IMR-90 (cell line): ENCODE data around the gene GABBR2. TPM values are rescaled to one million over a fixed set of nuclear protein-coding genes. Genes with fewer than 3 reads are reported as not detected.

Source experiments
- ATAC-seq: fragments of 200-7000 bp; cut with Tn5 transposase; 2 replicates; pipeline ENCODE4 v1.9.1; 2020; ENCODE audit warnings: low read depth, mild to moderate bottlenecking, moderate library complexity
- BruUV-seq: library from RNA; stranded (reverse); fragments of 400-500 nt; replicated peaks from 2 replicates; lab custom pipeline; 2021; lab: Mats Ljungman, UMichigan
- CTCF ChIA-PET: fragments of 300-600 bp; formaldehyde crosslinking; extraction: SDS; loops from one replicate; lab custom pipeline; 2021; ENCODE audit warnings: antibody characterized with exemption; lab: Yijun Ruan, JAX
- POLR2A ChIA-PET: fragments of 300-600 bp; sonication (Branson Sonifier 250); formaldehyde crosslinking; loops from one replicate; lab custom pipeline; 2022; ENCODE audit warnings: antibody characterized with exemption; ENCODE audit not compliant: unreplicated experiment; lab: Charles Lee
- DNase-seq: peaks from one replicate; pipeline ENCODE4 v3.0.0; 2013
- H2AFZ ChIP-seq: replicated peaks from 2 replicates; pipeline ENCODE3; 2013; ENCODE audit warnings: low read length, mild to moderate bottlenecking; ENCODE audit not compliant: poor library complexity
- H2AK5ac ChIP-seq: 2 replicates; pipeline ENCODE4 v1.6.1; 2013; ENCODE audit warnings: low read depth, low read length, inconsistent platforms
- H2AK9ac ChIP-seq: replicated peaks from 2 replicates; pipeline ENCODE3; 2013; ENCODE audit warnings: mild to moderate bottlenecking, low read depth, low read length, moderate library complexity; ENCODE audit not compliant: poor library complexity
- H2BK120ac ChIP-seq: 2 replicates; pipeline ENCODE4 v1.6.1; 2013; ENCODE audit warnings: low read depth, low read length, inconsistent platforms
- H2BK15ac ChIP-seq: 3 replicates; pipeline ENCODE4 v1.6.1; 2013; ENCODE audit warnings: low read depth, low read length, inconsistent platforms
- H2BK20ac ChIP-seq: 2 replicates; pipeline ENCODE4 v1.6.1; 2013; ENCODE audit warnings: low read depth, mild to moderate bottlenecking, inconsistent platforms, low read length, moderate library complexity
- H2BK5ac ChIP-seq: 2 replicates; pipeline ENCODE4 v1.6.1; 2013; ENCODE audit warnings: mild to moderate bottlenecking, low read depth, low read length, inconsistent platforms; ENCODE audit not compliant: poor library complexity, severe bottlenecking
- H3K14ac ChIP-seq: replicated peaks from 2 replicates; pipeline ENCODE4 v1.6.1; 2013; ENCODE audit warnings: low read depth, low read length, inconsistent platforms
- H3K18ac ChIP-seq: 2 replicates; pipeline ENCODE4 v1.6.1; 2013; ENCODE audit warnings: low read depth, low read length, control low read depth
- H3K23ac ChIP-seq: 2 replicates; pipeline ENCODE4 v1.6.1; 2013; ENCODE audit warnings: low read depth, low read length, inconsistent platforms
- H3K27ac ChIP-seq: 2 replicates; pipeline ENCODE4 v1.5.1; 2013; ENCODE audit warnings: mild to moderate bottlenecking, control low read depth, low read length; ENCODE audit not compliant: insufficient read depth
- H3K27me3 ChIP-seq: 2 replicates; pipeline ENCODE4 v1.6.1; 2013; ENCODE audit warnings: low read length; ENCODE audit not compliant: control insufficient read depth, insufficient read depth
- H3K36me3 ChIP-seq: 2 replicates; pipeline ENCODE4 v1.6.1; 2013; ENCODE audit warnings: low read length, mixed read lengths; ENCODE audit not compliant: control insufficient read depth, insufficient read depth
- H3K4ac ChIP-seq: 2 replicates; pipeline ENCODE4 v1.6.1; 2013; ENCODE audit warnings: low read depth, low read length, inconsistent platforms
- H3K4me1 ChIP-seq: 2 replicates; pipeline ENCODE4 v1.6.1; 2013; ENCODE audit warnings: low read length, mixed read lengths; ENCODE audit not compliant: control insufficient read depth, insufficient read depth
- H3K4me2 ChIP-seq: 2 replicates; pipeline ENCODE4 v1.6.1; 2013; ENCODE audit warnings: low read depth, mild to moderate bottlenecking, control low read depth, low read length, moderate library complexity
- H3K4me3 ChIP-seq: 2 replicates; pipeline ENCODE4 v1.5.1; 2013; ENCODE audit warnings: low read depth, mild to moderate bottlenecking, control low read depth, low read length, moderate library complexity; ENCODE audit not compliant: insufficient read depth
- H3K56ac ChIP-seq: 2 replicates; pipeline ENCODE4 v1.6.1; 2013; ENCODE audit warnings: low read length, inconsistent platforms; ENCODE audit not compliant: insufficient read depth; ENCODE audit errors: extremely low read depth
- H3K79me1 ChIP-seq, 2 experiments: 2 replicates each; pipeline ENCODE4 v1.6.1; 2013; ENCODE audit warnings: low read length in 2 of 2, inconsistent platforms in 1 of 2, low read depth in 1 of 2
- H3K9ac ChIP-seq: 2 replicates; pipeline ENCODE4 v1.6.1; 2013; ENCODE audit warnings: low read depth, low read length, control low read depth
- H3K9me1 ChIP-seq: 2 replicates; pipeline ENCODE4 v1.6.1; 2013; ENCODE audit warnings: low read length, inconsistent platforms; ENCODE audit not compliant: insufficient read depth
- H3K9me3 ChIP-seq: 2 replicates; pipeline ENCODE4 v1.6.1; 2013; ENCODE audit warnings: low read length; ENCODE audit not compliant: control insufficient read depth, insufficient read depth
- H4K20me1 ChIP-seq: 2 replicates; pipeline ENCODE4 v1.6.1; 2013; ENCODE audit warnings: low read length, inconsistent platforms; ENCODE audit not compliant: insufficient read depth
- H4K5ac ChIP-seq: 2 replicates; pipeline ENCODE4 v1.6.1; 2013; ENCODE audit warnings: mild to moderate bottlenecking, low read depth, low read length, control low read depth
- H4K8ac ChIP-seq, 2 experiments: 2 replicates each; pipeline ENCODE4 v1.6.1; 2013; ENCODE audit warnings: low read depth in 2 of 2, low read length in 2 of 2, control low read depth in 1 of 2, inconsistent platforms in 1 of 2
- H4K91ac ChIP-seq: 2 replicates; pipeline ENCODE4 v1.6.1; 2013; ENCODE audit warnings: low read depth, low read length, inconsistent platforms; ENCODE audit not compliant: insufficient read depth
- BHLHE40 ChIP-seq: fragments of 150-350 bp; IDR thresholded peaks from 2 replicates; pipeline ENCODE4 v1.6.1; 2016; ENCODE audit warnings: mild to moderate bottlenecking, low read depth, low read length
- CEBPB ChIP-seq: IDR thresholded peaks from 2 replicates; pipeline ENCODE4 v1.6.1; 2012; ENCODE audit warnings: low read depth, low read length, improper control_type of control experiment
- CHD1 ChIP-seq: IDR thresholded peaks from 2 replicates; pipeline ENCODE4 v1.6.1; 2012; ENCODE audit warnings: low read depth, low read length, improper control_type of control experiment
- ELK1 ChIP-seq: fragments of 150-350 bp; IDR thresholded peaks from 2 replicates; pipeline ENCODE4 v1.6.1; 2016; ENCODE audit warnings: low read depth, mild to moderate bottlenecking, low read length, moderate library complexity, borderline replicate concordance
- FOS ChIP-seq: fragments of 150-350 bp; IDR thresholded peaks from 2 replicates; pipeline ENCODE4 v1.6.1; 2016; ENCODE audit warnings: low read depth, low read length
- MAFK ChIP-seq: IDR thresholded peaks from 2 replicates; pipeline ENCODE4 v1.6.1; 2012; ENCODE audit warnings: low read depth, low read length, improper control_type of control experiment
- MAZ ChIP-seq: IDR thresholded peaks from 2 replicates; pipeline ENCODE4 v1.6.1; 2012; ENCODE audit warnings: low read depth, mild to moderate bottlenecking, low read length, improper control_type of control experiment, moderate library complexity, borderline replicate concordance
- MXI1 ChIP-seq: IDR thresholded peaks from 2 replicates; pipeline ENCODE4 v1.6.1; 2012; ENCODE audit warnings: low read depth, mild to moderate bottlenecking, low read length, moderate library complexity, borderline replicate concordance
- POLR2A ChIP-seq: IDR thresholded peaks from 2 replicates; pipeline ENCODE4 v1.6.1; 2012; ENCODE audit warnings: mild to moderate bottlenecking, low read depth, low read length
- RAD21 ChIP-seq: IDR thresholded peaks from 2 replicates; pipeline ENCODE4 v1.6.1; 2012; ENCODE audit warnings: low read length, improper control_type of control experiment
- RCOR1 ChIP-seq: IDR thresholded peaks from 2 replicates; pipeline ENCODE4 v1.6.1; 2012; ENCODE audit warnings: mild to moderate bottlenecking, low read length, improper control_type of control experiment; ENCODE audit not compliant: insufficient replicate concordance
- RFX5 ChIP-seq: IDR thresholded peaks from 2 replicates; pipeline ENCODE4 v1.8.0; 2012; ENCODE audit warnings: low read depth, mild to moderate bottlenecking, low read length, moderate library complexity
- SMC3 ChIP-seq: fragments of 150-350 bp; IDR thresholded peaks from 2 replicates; pipeline ENCODE4 v1.6.1; 2016; ENCODE audit warnings: low read depth, mild to moderate bottlenecking, antibody characterized with exemption, low read length, moderate library complexity
- WGBS, 2 experiments: methylation state at CpG; one replicate each; pipeline versions ENCODE4 v1.1.5 to v1.1.7; 2013; ENCODE audit warnings: missing lambda C conversion rate in 2 of 2; ENCODE audit not compliant: insufficient read length in 1 of 2; ENCODE audit errors: extremely low coverage in 2 of 2; 5-methylcytosine and 5-hydroxymethylcytosine counted together
- dilution Hi-C: fragments of 300-500 bp; cut with HindIII; formaldehyde crosslinking; loops from one replicate; pipeline ENCODE4 v1.14.3; 2018; ENCODE audit warnings: low sequenced_read_pairs; ENCODE audit not compliant: unreplicated experiment
- in situ Hi-C: fragments of 300-500 bp; cut with MboI; formaldehyde crosslinking; loops from 3 replicates; pipeline ENCODE4 v1.14.3; 2019; ENCODE audit warnings: low sequenced_read_pairs, inconsistent platforms, mixed read lengths
- intact Hi-C: fragments of 100-400 bp; cut with micrococcal nuclease; formaldehyde crosslinking; loops from 2 replicates; pipeline ENCODE4 v1.10.0; 2022
- polyA plus RNA-seq, 3 experiments: library from polyadenylated mRNA; depleted of rRNA; stranded (reverse); fragments of >200 nt; gene quantifications; 2 replicates each; pipeline ENCODE4 v1.2.3, GENCODE V29; 2012; ENCODE audit warnings: low replicate concordance in 1 of 3
- total RNA-seq: library from RNA; depleted of rRNA; stranded (reverse); fragments of >200 nt; gene quantifications from 2 replicates; pipeline ENCODE4 v1.2.3, GENCODE V29; 2012
- TF ChIP-seq, protein P1 (sequence below): fragments of 150-350 bp; IDR thresholded peaks from 2 replicates; pipeline ENCODE4 v1.6.1; 2017; ENCODE audit warnings: mild to moderate bottlenecking, antibody characterized with exemption, low read length, low read depth
- TF ChIP-seq, protein P2 (sequence below): conservative IDR thresholded peaks from 2 replicates; pipeline ENCODE4 v1.5.1; 2012; ENCODE audit warnings: mild to moderate bottlenecking, low read depth, low read length, improper control_type of control experiment

GABBR2 gene
- total and polyA plus RNA-seq, 2 of the 4 experiments (the other 2 are of a cell fraction): 14.2 to 20.3 TPM

GRCh38 chr9:98276907-98277469, 431.7 kb downstream of the GABBR2 start:
- Histone ChIP-seq H4K20me1 (no peaks in the 10 kb centered on the region), H3K23ac (no peak overlapping the region), H2BK120ac (no peak overlapping the region), H3K36me3 (no peaks in the 10 kb centered on the region), H2AK5ac (no peak overlapping the region), H3K9me3 (no peaks in the 10 kb centered on the region), H2AK9ac (no peak overlapping the region), H2BK20ac (no peak overlapping the region), H2BK5ac (no peak overlapping the region), H3K4ac (no peak overlapping the region), H3K56ac (no peak overlapping the region), H3K27me3 (peaks cover 31% of the 10 kb centered on the region), H4K5ac (no peak overlapping the region), H3K18ac (no peak overlapping the region), H3K79me1 (no peaks in the 10 kb centered on the region), H4K91ac (no peak overlapping the region), H2AFZ (no peak overlapping the region), H2BK15ac (no peak overlapping the region), H4K8ac (no peak overlapping the region), H3K14ac (no peak overlapping the region), H3K9ac (no peak overlapping the region), H3K4me1 (no peaks in the 10 kb centered on the region), H3K9me1 (no peaks in the 10 kb centered on the region; the same call in 1 of the 2 replicates), H3K4me2 (no peak overlapping the region), H3K4me3 (no peak overlapping the region), H3K27ac (no peak overlapping the region)
- in situ Hi-C loops: no loop called here
- WGBS, 2 experiments: no CpG with 5 or more reads among the region's 10 CpGs
- POLR2A ChIA-PET: no interaction called here
- TF ChIP-seq, protein P1, sequence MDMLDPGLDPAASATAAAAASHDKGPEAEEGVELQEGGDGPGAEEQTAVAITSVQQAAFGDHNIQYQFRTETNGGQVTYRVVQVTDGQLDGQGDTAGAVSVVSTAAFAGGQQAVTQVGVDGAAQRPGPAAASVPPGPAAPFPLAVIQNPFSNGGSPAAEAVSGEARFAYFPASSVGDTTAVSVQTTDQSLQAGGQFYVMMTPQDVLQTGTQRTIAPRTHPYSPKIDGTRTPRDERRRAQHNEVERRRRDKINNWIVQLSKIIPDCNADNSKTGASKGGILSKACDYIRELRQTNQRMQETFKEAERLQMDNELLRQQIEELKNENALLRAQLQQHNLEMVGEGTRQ: no peak
- TF ChIP-seq FOS: no peak
- no peak for TF ChIP-seq RAD21
- TF ChIP-seq BHLHE40: no peak
- TF ChIP-seq RCOR1: no peak
- no peak for TF ChIP-seq SMC3
- no peak for TF ChIP-seq RFX5
- TF ChIP-seq MXI1: no peak
- no peak for TF ChIP-seq MAZ
- TF ChIP-seq MAFK: no peak
- no peak for TF ChIP-seq CHD1
- TF ChIP-seq, protein P2, sequence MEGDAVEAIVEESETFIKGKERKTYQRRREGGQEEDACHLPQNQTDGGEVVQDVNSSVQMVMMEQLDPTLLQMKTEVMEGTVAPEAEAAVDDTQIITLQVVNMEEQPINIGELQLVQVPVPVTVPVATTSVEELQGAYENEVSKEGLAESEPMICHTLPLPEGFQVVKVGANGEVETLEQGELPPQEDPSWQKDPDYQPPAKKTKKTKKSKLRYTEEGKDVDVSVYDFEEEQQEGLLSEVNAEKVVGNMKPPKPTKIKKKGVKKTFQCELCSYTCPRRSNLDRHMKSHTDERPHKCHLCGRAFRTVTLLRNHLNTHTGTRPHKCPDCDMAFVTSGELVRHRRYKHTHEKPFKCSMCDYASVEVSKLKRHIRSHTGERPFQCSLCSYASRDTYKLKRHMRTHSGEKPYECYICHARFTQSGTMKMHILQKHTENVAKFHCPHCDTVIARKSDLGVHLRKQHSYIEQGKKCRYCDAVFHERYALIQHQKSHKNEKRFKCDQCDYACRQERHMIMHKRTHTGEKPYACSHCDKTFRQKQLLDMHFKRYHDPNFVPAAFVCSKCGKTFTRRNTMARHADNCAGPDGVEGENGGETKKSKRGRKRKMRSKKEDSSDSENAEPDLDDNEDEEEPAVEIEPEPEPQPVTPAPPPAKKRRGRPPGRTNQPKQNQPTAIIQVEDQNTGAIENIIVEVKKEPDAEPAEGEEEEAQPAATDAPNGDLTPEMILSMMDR: no peak
- TF ChIP-seq CEBPB: no peak
- TF ChIP-seq POLR2A: no peak
- no peak for TF ChIP-seq ELK1
- DNase-seq (no peak), ATAC-seq (no peak)
- intact Hi-C loops: no loop called here
- BruUV-seq: no TSS peak
- CTCF ChIA-PET: no interaction called here
- dilution Hi-C loops: no loop called here
